Mesenchymal stem cell (in vitro differentiated cells and primary cell): ENCODE data around the gene NAA20.
A peak's percentile ranks its signal among the peaks of the same experiment; 100 is the strongest.
"Not testable (repeated sequence)": the region's sequence is repeated elsewhere in the genome, so short reads cannot be mapped to it uniquely, and the experiment has no call there.

Experiments
- DNase-seq: peaks from one replicate; pipeline ENCODE4 v3.0.0-alpha.2; 2013
- H2AFZ ChIP-seq: one replicate; pipeline ENCODE4 v1.6.1; 2013; ENCODE audit warnings: low read depth, mild to moderate bottlenecking, control low read depth, inconsistent platforms, low read length, moderate library complexity
- H2AK5ac ChIP-seq: 2 replicates; pipeline ENCODE4 v1.6.1; 2013; ENCODE audit warnings: low read length, moderate library complexity, mild to moderate bottlenecking, inconsistent platforms; ENCODE audit not compliant: severe bottlenecking
- H2BK120ac ChIP-seq: one replicate; pipeline ENCODE4 v1.6.1; 2013; ENCODE audit warnings: low read depth, mild to moderate bottlenecking, inconsistent platforms, low read length, moderate library complexity
- H2BK12ac ChIP-seq, 2 experiments: one replicate each; pipeline ENCODE4 v1.6.1; 2013; ENCODE audit warnings: inconsistent platforms in 2 of 2, low read length in 2 of 2, mild to moderate bottlenecking in 2 of 2, moderate library complexity in 2 of 2, control low read depth in 1 of 2
- H2BK15ac ChIP-seq: one replicate; pipeline ENCODE4 v1.6.1; 2013; ENCODE audit warnings: mild to moderate bottlenecking, low read depth, inconsistent platforms; ENCODE audit not compliant: poor library complexity, severe bottlenecking
- H2BK5ac ChIP-seq: 2 replicates; pipeline ENCODE4 v1.6.1; 2013; ENCODE audit warnings: low read depth, mild to moderate bottlenecking, low read length, control low read depth, inconsistent platforms; ENCODE audit not compliant: poor library complexity, severe bottlenecking
- H3K14ac ChIP-seq, 2 experiments: one replicate each; pipeline ENCODE4 v1.6.1; 2013; ENCODE audit warnings: inconsistent platforms in 2 of 2, low read length in 2 of 2, control low read depth in 1 of 2, mild to moderate bottlenecking in 1 of 2, moderate library complexity in 1 of 2
- H3K18ac ChIP-seq, 2 experiments: one replicate each; pipeline ENCODE4 v1.6.1; 2013; ENCODE audit warnings: inconsistent platforms in 2 of 2, low read length in 2 of 2, control low read depth in 1 of 2, low read depth in 1 of 2, mild to moderate bottlenecking in 1 of 2
- H3K23ac ChIP-seq, 2 experiments: one replicate each; pipeline ENCODE4 v1.6.1; 2013; ENCODE audit warnings: inconsistent platforms in 2 of 2, low read length in 2 of 2, mild to moderate bottlenecking in 2 of 2, moderate library complexity in 2 of 2, control low read depth in 1 of 2
- H3K27ac ChIP-seq: 2 replicates; pipeline ENCODE4 v1.5.1; 2013; ENCODE audit warnings: mild to moderate bottlenecking, moderate library complexity, low read length, control low read depth, inconsistent platforms; ENCODE audit not compliant: poor library complexity, severe bottlenecking
- H3K27me3 ChIP-seq, 2 experiments: 2 replicates each; pipeline versions ENCODE4 v1.6.1 to v1.7.0; 2013; ENCODE audit warnings: low read length in 2 of 2, mild to moderate bottlenecking in 2 of 2, moderate library complexity in 2 of 2, control low read depth in 1 of 2, inconsistent platforms in 1 of 2; ENCODE audit not compliant: control insufficient read depth in 1 of 2, insufficient read depth in 1 of 2
- H3K36me3 ChIP-seq, 2 experiments: 2 replicates each; pipeline versions ENCODE4 v1.6.1 to v1.7.0; 2013; ENCODE audit warnings: low read length in 2 of 2, control low read depth in 1 of 2, inconsistent platforms in 1 of 2, low read depth in 1 of 2, mild to moderate bottlenecking in 1 of 2; ENCODE audit not compliant: insufficient read depth in 2 of 2, control insufficient read depth in 1 of 2
- H3K4ac ChIP-seq, 2 experiments: one replicate each; pipeline ENCODE4 v1.6.1; 2013; ENCODE audit warnings: inconsistent platforms in 2 of 2, low read length in 2 of 2, mild to moderate bottlenecking in 2 of 2, moderate library complexity in 2 of 2, control low read depth in 1 of 2, low read depth in 1 of 2
- H3K4me1 ChIP-seq: 2 replicates; pipeline ENCODE4 v1.6.1; 2013; ENCODE audit warnings: low read depth, low read length, control low read depth; ENCODE audit not compliant: control insufficient read depth, insufficient read depth
- H3K4me2 ChIP-seq: 2 replicates; pipeline ENCODE4 v1.6.1; 2013; ENCODE audit warnings: low read length, mild to moderate bottlenecking, inconsistent platforms; ENCODE audit not compliant: poor library complexity, severe bottlenecking
- H3K4me3 ChIP-seq, 2 experiments: 2 replicates each; pipeline versions ENCODE4 v1.5.1 to v1.7.0; 2013; ENCODE audit warnings: low read length in 2 of 2, mild to moderate bottlenecking in 2 of 2, control low read depth in 1 of 2, low read depth in 1 of 2; ENCODE audit not compliant: insufficient read depth in 1 of 2
- H3K79me1 ChIP-seq: replicated peaks from 2 replicates; pipeline ENCODE4 v1.6.1; 2013; ENCODE audit warnings: mild to moderate bottlenecking, control low read depth, low read length, inconsistent platforms; ENCODE audit not compliant: poor library complexity, severe bottlenecking
- H3K9ac ChIP-seq: 2 replicates; pipeline ENCODE4 v1.7.0; 2013; ENCODE audit warnings: mild to moderate bottlenecking, low read length, moderate library complexity
- H3K9me3 ChIP-seq: 2 replicates; pipeline ENCODE4 v1.7.0; 2013; ENCODE audit warnings: mild to moderate bottlenecking, low read length; ENCODE audit not compliant: control insufficient read depth
- H4K8ac ChIP-seq: one replicate; pipeline ENCODE4 v1.6.1; 2013; ENCODE audit warnings: inconsistent platforms, mild to moderate bottlenecking, low read length, moderate library complexity
- H4K91ac ChIP-seq: one replicate; pipeline ENCODE4 v1.6.1; 2013; ENCODE audit warnings: mild to moderate bottlenecking, low read length, inconsistent platforms
- WGBS: methylation state at CpG from one replicate; pipeline ENCODE4 v1.1.7; 2013; ENCODE audit warnings: mixed read lengths; 5-methylcytosine and 5-hydroxymethylcytosine counted together

NAA20 gene

GRCh38 chr20:20003955-20004322, 13.2 kb upstream of the NAA20 start:
- peaks cover 23% of the 10 kb centered on the region for H3K79me1 ChIP-seq

GRCh38 chr20:20005342-20005741, 11.8 kb upstream of the NAA20 start:
- Histone ChIP-seq H4K91ac (no peak overlapping the region), H2BK5ac (no peak overlapping the region), H2BK120ac (no peak overlapping the region), H3K27ac (no peak overlapping the region), H3K79me1 (peaks cover 15% of the 10 kb centered on the region), H3K9ac (no peak overlapping the region), H3K4me3 (no peak overlapping the region), H3K18ac (no peak overlapping the region), H3K27me3 (no peaks in the 10 kb centered on the region), H3K4me1 (peaks cover 5% of the 10 kb centered on the region), H2AFZ (no peak overlapping the region), H3K9me3 (no peaks in the 10 kb centered on the region), H2BK15ac (no peak overlapping the region), H4K8ac (peak overlapping the region; percentile 69), H2BK12ac (no peak overlapping the region), H3K4me2 (no peak overlapping the region), H3K23ac (no peak overlapping the region), H3K36me3 (peaks cover 20 to 40% of the 10 kb centered on the region in 2 experiments), H3K14ac (no peak overlapping the region), H2AK5ac (no peak overlapping the region), H3K4ac (no peak overlapping the region)
- DNase-seq = no peak
- WGBS = 84% methylated on average over 7 of the region's 7 CpGs

More at GRCh38 chr20:20003955-20004322, 13.2 kb upstream of the NAA20 start:
- H3K27me3 ChIP-seq, H3K18ac ChIP-seq, DNase-seq, H4K91ac ChIP-seq, H3K4ac ChIP-seq, H2BK12ac ChIP-seq, H3K4me1 ChIP-seq, H2AK5ac ChIP-seq, H3K27ac ChIP-seq, H3K23ac ChIP-seq, H3K9me3 ChIP-seq, H2BK120ac ChIP-seq, H2BK15ac ChIP-seq, H4K8ac ChIP-seq, H2BK5ac ChIP-seq, H3K14ac ChIP-seq, H2AFZ ChIP-seq, H3K4me2 ChIP-seq: not testable (repeated sequence)
- WGBS = 99% methylated on average over 4 of the region's 6 CpGs
- Histone ChIP-seq H3K36me3 (peaks cover 29 to 54% of the 10 kb centered on the region in 2 experiments), H3K4me3 (peak overlapping the region in 1 of 2 experiments; percentile 64), H3K9ac (peak overlapping the region; percentile 80)

- Histone ChIP-seq H3K9me3 (no peaks in the 10 kb centered on the region), H2BK15ac (peak overlapping the region; percentile 12), H3K27me3 (no peaks in the 10 kb centered on the region), H2BK120ac (no peak overlapping the region), H3K4me1 (peaks cover 5% of the 10 kb centered on the region), H3K4ac (peak overlapping the region; percentile 3 to 6), H3K27ac (no peak overlapping the region), H3K4me3 (no peak overlapping the region), H3K18ac (peak overlapping the region; percentile 10 to 22), H3K4me2 (no peak overlapping the region), H3K36me3 (peaks cover 3 to 10% of the 10 kb centered on the region in 2 experiments), H4K8ac (no peak overlapping the region), H3K14ac (no peak overlapping the region), H2AFZ (no peak overlapping the region), H2BK12ac (peak overlapping the region; percentile 34 to 76), H3K79me1 (no peaks in the 10 kb centered on the region), H4K91ac (peak overlapping the region; percentile 85), H2AK5ac (no peak overlapping the region), H2BK5ac (no peak overlapping the region), H3K9ac (peak overlapping the region; percentile 30), H3K23ac (no peak overlapping the region)
- DNase-seq = peak; percentile 33
- 50% methylated on average over 14 of the region's 14 CpGs for WGBS
Observed at GRCh38 chr20:20009784-20010253, 7.3 kb upstream of the NAA20 start.

GRCh38 chr20:20010639-20011500, 6.3 kb upstream of the NAA20 start:
- WGBS = 23% methylated on average over 2 of the region's 4 CpGs
- peak overlapping the region; percentile 49 for H2BK120ac ChIP-seq

More at GRCh38 chr20:20010639-20011500, 6.3 kb upstream of the NAA20 start:
- Histone ChIP-seq H2BK15ac (no peak overlapping the region), H3K4me2 (no peak overlapping the region), H3K27ac (no peak overlapping the region), H4K91ac (peak overlapping the region; percentile 61), H3K27me3 (no peaks in the 10 kb centered on the region), H4K8ac (peak overlapping the region; percentile 72), H3K23ac (no peak overlapping the region), H3K18ac (peak overlapping the region; percentile 13 to 58), H3K4ac (peak overlapping the region in 1 of 2 experiments; percentile 40), H3K4me3 (peak overlapping the region in 1 of 2 experiments; percentile 51), H3K9me3 (no peaks in the 10 kb centered on the region), H3K4me1 (peaks cover 5% of the 10 kb centered on the region), H3K9ac (peak overlapping the region; percentile 73), H3K14ac (no peak overlapping the region), H2AK5ac (no peak overlapping the region), H2BK5ac (no peak overlapping the region), H3K36me3 (peaks cover 3% of the 10 kb centered on the region in 2 experiments), H3K79me1 (no peaks in the 10 kb centered on the region), H2AFZ (no peak overlapping the region), H2BK12ac (peak overlapping the region; percentile 65 to 97)
- DNase-seq = peak; percentile 93
